IMR-90 (cell line): Measurements from ENCODE around the gene SLF1. TPM values are rescaled to one million over a fixed set of nuclear protein-coding genes. Genes with fewer than 3 reads are reported as not detected.

Experiments
- ATAC-seq: fragments of 200-7000 bp; cut with Tn5 transposase; 2 replicates; pipeline ENCODE4 v1.9.1; 2020; ENCODE audit warnings: low read depth, mild to moderate bottlenecking, moderate library complexity
- BruUV-seq: library from RNA; stranded (reverse); fragments of 400-500 nt; replicated peaks from 2 replicates; lab custom pipeline; 2021; lab: Mats Ljungman, UMichigan
- CTCF ChIA-PET: fragments of 300-600 bp; formaldehyde crosslinking; extraction: SDS; loops from one replicate; lab custom pipeline; 2021; ENCODE audit warnings: antibody characterized with exemption; lab: Yijun Ruan, JAX
- POLR2A ChIA-PET: fragments of 300-600 bp; sonication (Branson Sonifier 250); formaldehyde crosslinking; loops from one replicate; lab custom pipeline; 2022; ENCODE audit warnings: antibody characterized with exemption; ENCODE audit not compliant: unreplicated experiment; lab: Charles Lee
- DNase-seq: peaks from one replicate; pipeline ENCODE4 v3.0.0; 2013
- H2AFZ ChIP-seq: replicated peaks from 2 replicates; pipeline ENCODE3; 2013; ENCODE audit warnings: low read length, mild to moderate bottlenecking; ENCODE audit not compliant: poor library complexity
- H2AK5ac ChIP-seq: 2 replicates; pipeline ENCODE4 v1.6.1; 2013; ENCODE audit warnings: low read depth, low read length, inconsistent platforms
- H2AK9ac ChIP-seq: replicated peaks from 2 replicates; pipeline ENCODE3; 2013; ENCODE audit warnings: mild to moderate bottlenecking, low read depth, low read length, moderate library complexity; ENCODE audit not compliant: poor library complexity
- H2BK120ac ChIP-seq: 2 replicates; pipeline ENCODE4 v1.6.1; 2013; ENCODE audit warnings: low read depth, low read length, inconsistent platforms
- H2BK15ac ChIP-seq: 3 replicates; pipeline ENCODE4 v1.6.1; 2013; ENCODE audit warnings: low read depth, low read length, inconsistent platforms
- H2BK20ac ChIP-seq: 2 replicates; pipeline ENCODE4 v1.6.1; 2013; ENCODE audit warnings: low read depth, mild to moderate bottlenecking, inconsistent platforms, low read length, moderate library complexity
- H2BK5ac ChIP-seq: 2 replicates; pipeline ENCODE4 v1.6.1; 2013; ENCODE audit warnings: mild to moderate bottlenecking, low read depth, low read length, inconsistent platforms; ENCODE audit not compliant: poor library complexity, severe bottlenecking
- H3K14ac ChIP-seq: replicated peaks from 2 replicates; pipeline ENCODE4 v1.6.1; 2013; ENCODE audit warnings: low read depth, low read length, inconsistent platforms
- H3K18ac ChIP-seq: 2 replicates; pipeline ENCODE4 v1.6.1; 2013; ENCODE audit warnings: low read depth, low read length, control low read depth
- H3K23ac ChIP-seq: 2 replicates; pipeline ENCODE4 v1.6.1; 2013; ENCODE audit warnings: low read depth, low read length, inconsistent platforms
- H3K27ac ChIP-seq: 2 replicates; pipeline ENCODE4 v1.5.1; 2013; ENCODE audit warnings: mild to moderate bottlenecking, control low read depth, low read length; ENCODE audit not compliant: insufficient read depth
- H3K27me3 ChIP-seq: 2 replicates; pipeline ENCODE4 v1.6.1; 2013; ENCODE audit warnings: low read length; ENCODE audit not compliant: control insufficient read depth, insufficient read depth
- H3K36me3 ChIP-seq: 2 replicates; pipeline ENCODE4 v1.6.1; 2013; ENCODE audit warnings: low read length, mixed read lengths; ENCODE audit not compliant: control insufficient read depth, insufficient read depth
- H3K4ac ChIP-seq: 2 replicates; pipeline ENCODE4 v1.6.1; 2013; ENCODE audit warnings: low read depth, low read length, inconsistent platforms
- H3K4me1 ChIP-seq: 2 replicates; pipeline ENCODE4 v1.6.1; 2013; ENCODE audit warnings: low read length, mixed read lengths; ENCODE audit not compliant: control insufficient read depth, insufficient read depth
- H3K4me2 ChIP-seq: 2 replicates; pipeline ENCODE4 v1.6.1; 2013; ENCODE audit warnings: low read depth, mild to moderate bottlenecking, control low read depth, low read length, moderate library complexity
- H3K4me3 ChIP-seq: 2 replicates; pipeline ENCODE4 v1.5.1; 2013; ENCODE audit warnings: low read depth, mild to moderate bottlenecking, control low read depth, low read length, moderate library complexity; ENCODE audit not compliant: insufficient read depth
- H3K56ac ChIP-seq: 2 replicates; pipeline ENCODE4 v1.6.1; 2013; ENCODE audit warnings: low read length, inconsistent platforms; ENCODE audit not compliant: insufficient read depth; ENCODE audit errors: extremely low read depth
- H3K79me1 ChIP-seq, 2 experiments: 2 replicates each; pipeline ENCODE4 v1.6.1; 2013; ENCODE audit warnings: low read length in 2 of 2, inconsistent platforms in 1 of 2, low read depth in 1 of 2
- H3K9ac ChIP-seq: 2 replicates; pipeline ENCODE4 v1.6.1; 2013; ENCODE audit warnings: low read depth, low read length, control low read depth
- H3K9me1 ChIP-seq: 2 replicates; pipeline ENCODE4 v1.6.1; 2013; ENCODE audit warnings: low read length, inconsistent platforms; ENCODE audit not compliant: insufficient read depth
- H3K9me3 ChIP-seq: 2 replicates; pipeline ENCODE4 v1.6.1; 2013; ENCODE audit warnings: low read length; ENCODE audit not compliant: control insufficient read depth, insufficient read depth
- H4K20me1 ChIP-seq: 2 replicates; pipeline ENCODE4 v1.6.1; 2013; ENCODE audit warnings: low read length, inconsistent platforms; ENCODE audit not compliant: insufficient read depth
- H4K5ac ChIP-seq: 2 replicates; pipeline ENCODE4 v1.6.1; 2013; ENCODE audit warnings: mild to moderate bottlenecking, low read depth, low read length, control low read depth
- H4K8ac ChIP-seq, 2 experiments: 2 replicates each; pipeline ENCODE4 v1.6.1; 2013; ENCODE audit warnings: low read depth in 2 of 2, low read length in 2 of 2, control low read depth in 1 of 2, inconsistent platforms in 1 of 2
- H4K91ac ChIP-seq: 2 replicates; pipeline ENCODE4 v1.6.1; 2013; ENCODE audit warnings: low read depth, low read length, inconsistent platforms; ENCODE audit not compliant: insufficient read depth
- BHLHE40 ChIP-seq: fragments of 150-350 bp; IDR thresholded peaks from 2 replicates; pipeline ENCODE4 v1.6.1; 2016; ENCODE audit warnings: mild to moderate bottlenecking, low read depth, low read length
- CEBPB ChIP-seq: IDR thresholded peaks from 2 replicates; pipeline ENCODE4 v1.6.1; 2012; ENCODE audit warnings: low read depth, low read length, improper control_type of control experiment
- CHD1 ChIP-seq: IDR thresholded peaks from 2 replicates; pipeline ENCODE4 v1.6.1; 2012; ENCODE audit warnings: low read depth, low read length, improper control_type of control experiment
- FOS ChIP-seq: fragments of 150-350 bp; IDR thresholded peaks from 2 replicates; pipeline ENCODE4 v1.6.1; 2016; ENCODE audit warnings: low read depth, low read length
- MAFK ChIP-seq: IDR thresholded peaks from 2 replicates; pipeline ENCODE4 v1.6.1; 2012; ENCODE audit warnings: low read depth, low read length, improper control_type of control experiment
- MAZ ChIP-seq: IDR thresholded peaks from 2 replicates; pipeline ENCODE4 v1.6.1; 2012; ENCODE audit warnings: low read depth, mild to moderate bottlenecking, low read length, improper control_type of control experiment, moderate library complexity, borderline replicate concordance
- MXI1 ChIP-seq: IDR thresholded peaks from 2 replicates; pipeline ENCODE4 v1.6.1; 2012; ENCODE audit warnings: low read depth, mild to moderate bottlenecking, low read length, moderate library complexity, borderline replicate concordance
- NFE2L2 ChIP-seq: fragments of 150-350 bp; IDR thresholded peaks from 2 replicates; pipeline ENCODE4 v1.6.1; 2016; ENCODE audit warnings: low read depth, mild to moderate bottlenecking, low read length
- POLR2A ChIP-seq: IDR thresholded peaks from 2 replicates; pipeline ENCODE4 v1.6.1; 2012; ENCODE audit warnings: mild to moderate bottlenecking, low read depth, low read length
- RAD21 ChIP-seq: IDR thresholded peaks from 2 replicates; pipeline ENCODE4 v1.6.1; 2012; ENCODE audit warnings: low read length, improper control_type of control experiment
- RCOR1 ChIP-seq: IDR thresholded peaks from 2 replicates; pipeline ENCODE4 v1.6.1; 2012; ENCODE audit warnings: mild to moderate bottlenecking, low read length, improper control_type of control experiment; ENCODE audit not compliant: insufficient replicate concordance
- RFX5 ChIP-seq: IDR thresholded peaks from 2 replicates; pipeline ENCODE4 v1.8.0; 2012; ENCODE audit warnings: low read depth, mild to moderate bottlenecking, low read length, moderate library complexity
- SMC3 ChIP-seq: fragments of 150-350 bp; IDR thresholded peaks from 2 replicates; pipeline ENCODE4 v1.6.1; 2016; ENCODE audit warnings: low read depth, mild to moderate bottlenecking, antibody characterized with exemption, low read length, moderate library complexity
- WGBS, 2 experiments: methylation state at CpG; one replicate each; pipeline versions ENCODE4 v1.1.5 to v1.1.7; 2013; ENCODE audit warnings: missing lambda C conversion rate in 2 of 2; ENCODE audit not compliant: insufficient read length in 1 of 2; ENCODE audit errors: extremely low coverage in 2 of 2; 5-methylcytosine and 5-hydroxymethylcytosine counted together
- dilution Hi-C: fragments of 300-500 bp; cut with HindIII; formaldehyde crosslinking; loops from one replicate; pipeline ENCODE4 v1.14.3; 2018; ENCODE audit warnings: low sequenced_read_pairs; ENCODE audit not compliant: unreplicated experiment
- in situ Hi-C: fragments of 300-500 bp; cut with MboI; formaldehyde crosslinking; loops from 3 replicates; pipeline ENCODE4 v1.14.3; 2019; ENCODE audit warnings: low sequenced_read_pairs, inconsistent platforms, mixed read lengths
- intact Hi-C: fragments of 100-400 bp; cut with micrococcal nuclease; formaldehyde crosslinking; loops from 2 replicates; pipeline ENCODE4 v1.10.0; 2022
- polyA plus RNA-seq, 3 experiments: library from polyadenylated mRNA; depleted of rRNA; stranded (reverse); fragments of >200 nt; gene quantifications; 2 replicates each; pipeline ENCODE4 v1.2.3, GENCODE V29; 2012; ENCODE audit warnings: low replicate concordance in 1 of 3
- total RNA-seq: library from RNA; depleted of rRNA; stranded (reverse); fragments of >200 nt; gene quantifications from 2 replicates; pipeline ENCODE4 v1.2.3, GENCODE V29; 2012
- TF ChIP-seq, protein P1 (sequence below): fragments of 150-350 bp; IDR thresholded peaks from 2 replicates; pipeline ENCODE4 v1.6.1; 2016; ENCODE audit warnings: low read depth, mild to moderate bottlenecking, low read length, moderate library complexity, borderline replicate concordance
- TF ChIP-seq, protein P2 (sequence below): fragments of 150-350 bp; IDR thresholded peaks from 2 replicates; pipeline ENCODE4 v1.6.1; 2017; ENCODE audit warnings: mild to moderate bottlenecking, antibody characterized with exemption, low read length, low read depth
- TF ChIP-seq, protein P3 (sequence below): conservative IDR thresholded peaks from 2 replicates; pipeline ENCODE4 v1.5.1; 2012; ENCODE audit warnings: mild to moderate bottlenecking, low read depth, low read length, improper control_type of control experiment

SLF1 gene
- total and polyA plus RNA-seq, 2 of the 4 experiments (the other 2 are of a cell fraction) = 1.9 to 3.4 TPM

DNA sequence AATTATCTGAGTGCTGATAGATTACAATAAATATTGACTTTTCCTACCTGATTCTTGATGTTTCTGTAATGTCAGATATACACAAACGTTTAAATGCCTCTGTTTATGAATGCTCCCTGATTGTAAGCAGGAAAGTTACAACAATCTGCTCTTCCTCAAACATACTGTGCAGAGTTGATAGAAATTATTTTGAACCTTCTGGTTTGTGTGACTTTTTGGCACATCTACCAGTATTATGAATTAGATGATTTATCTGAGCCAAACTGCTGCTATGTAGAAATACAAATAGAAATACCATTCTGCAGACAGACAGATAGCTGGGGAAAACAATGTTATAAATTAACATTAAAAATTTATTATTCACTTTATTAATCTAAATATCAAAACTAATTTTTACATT is 113.0 kb downstream of the SLF1 start:
- no peak overlapping the region for H4K5ac ChIP-seq
- no peak overlapping the region for H3K27ac ChIP-seq
- H4K91ac ChIP-seq = no peak overlapping the region
- H3K14ac ChIP-seq = no peak overlapping the region
- H2BK20ac ChIP-seq = no peak overlapping the region
- TF ChIP-seq, protein P1, sequence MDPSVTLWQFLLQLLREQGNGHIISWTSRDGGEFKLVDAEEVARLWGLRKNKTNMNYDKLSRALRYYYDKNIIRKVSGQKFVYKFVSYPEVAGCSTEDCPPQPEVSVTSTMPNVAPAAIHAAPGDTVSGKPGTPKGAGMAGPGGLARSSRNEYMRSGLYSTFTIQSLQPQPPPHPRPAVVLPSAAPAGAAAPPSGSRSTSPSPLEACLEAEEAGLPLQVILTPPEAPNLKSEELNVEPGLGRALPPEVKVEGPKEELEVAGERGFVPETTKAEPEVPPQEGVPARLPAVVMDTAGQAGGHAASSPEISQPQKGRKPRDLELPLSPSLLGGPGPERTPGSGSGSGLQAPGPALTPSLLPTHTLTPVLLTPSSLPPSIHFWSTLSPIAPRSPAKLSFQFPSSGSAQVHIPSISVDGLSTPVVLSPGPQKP = no peak
- TF ChIP-seq RFX5 (no peak), RAD21 (no peak), MXI1 (no peak), MAZ (no peak), CHD1 (no peak), FOS (no peak), SMC3 (no peak), POLR2A (no peak), NFE2L2 (no peak), CEBPB (no peak), MAFK (no peak), BHLHE40 (no peak), RCOR1 (no peak)
- TF ChIP-seq, protein P2, sequence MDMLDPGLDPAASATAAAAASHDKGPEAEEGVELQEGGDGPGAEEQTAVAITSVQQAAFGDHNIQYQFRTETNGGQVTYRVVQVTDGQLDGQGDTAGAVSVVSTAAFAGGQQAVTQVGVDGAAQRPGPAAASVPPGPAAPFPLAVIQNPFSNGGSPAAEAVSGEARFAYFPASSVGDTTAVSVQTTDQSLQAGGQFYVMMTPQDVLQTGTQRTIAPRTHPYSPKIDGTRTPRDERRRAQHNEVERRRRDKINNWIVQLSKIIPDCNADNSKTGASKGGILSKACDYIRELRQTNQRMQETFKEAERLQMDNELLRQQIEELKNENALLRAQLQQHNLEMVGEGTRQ = no peak
- TF ChIP-seq, protein P3, sequence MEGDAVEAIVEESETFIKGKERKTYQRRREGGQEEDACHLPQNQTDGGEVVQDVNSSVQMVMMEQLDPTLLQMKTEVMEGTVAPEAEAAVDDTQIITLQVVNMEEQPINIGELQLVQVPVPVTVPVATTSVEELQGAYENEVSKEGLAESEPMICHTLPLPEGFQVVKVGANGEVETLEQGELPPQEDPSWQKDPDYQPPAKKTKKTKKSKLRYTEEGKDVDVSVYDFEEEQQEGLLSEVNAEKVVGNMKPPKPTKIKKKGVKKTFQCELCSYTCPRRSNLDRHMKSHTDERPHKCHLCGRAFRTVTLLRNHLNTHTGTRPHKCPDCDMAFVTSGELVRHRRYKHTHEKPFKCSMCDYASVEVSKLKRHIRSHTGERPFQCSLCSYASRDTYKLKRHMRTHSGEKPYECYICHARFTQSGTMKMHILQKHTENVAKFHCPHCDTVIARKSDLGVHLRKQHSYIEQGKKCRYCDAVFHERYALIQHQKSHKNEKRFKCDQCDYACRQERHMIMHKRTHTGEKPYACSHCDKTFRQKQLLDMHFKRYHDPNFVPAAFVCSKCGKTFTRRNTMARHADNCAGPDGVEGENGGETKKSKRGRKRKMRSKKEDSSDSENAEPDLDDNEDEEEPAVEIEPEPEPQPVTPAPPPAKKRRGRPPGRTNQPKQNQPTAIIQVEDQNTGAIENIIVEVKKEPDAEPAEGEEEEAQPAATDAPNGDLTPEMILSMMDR = no peak
- H2AK9ac ChIP-seq = no peak overlapping the region
- H2AFZ ChIP-seq = no peak overlapping the region
- ChIA-PET CTCF (interaction anchor here (0.7 kb wide), 1 partner anchor 1760 kb away, joined by 3 read pairs; no protein-coding TSS in a partner anchor), POLR2A (no interaction called here)
- no peak overlapping the region for H3K9ac ChIP-seq
- H3K4ac ChIP-seq = no peak overlapping the region
- no CpG with 5 or more reads among the region's 1 CpG for WGBS, 2 experiments
- dilution Hi-C loops (no loop called here), intact Hi-C loops (no loop called here), in situ Hi-C loops (no loop called here)
- no peak overlapping the region for H4K8ac ChIP-seq
- H2BK15ac ChIP-seq = no peak overlapping the region
- H2BK5ac ChIP-seq = no peak overlapping the region
- H3K27me3 ChIP-seq = no peaks in the 10 kb centered on the region
- H3K23ac ChIP-seq = no peak overlapping the region
- H3K4me1 ChIP-seq = no peaks in the 10 kb centered on the region
- no peaks in the 10 kb centered on the region for H3K9me3 ChIP-seq
- no peak overlapping the region for H3K18ac ChIP-seq
- no peak overlapping the region for H2BK120ac ChIP-seq
- BruUV-seq = no TSS peak
- H3K79me1 ChIP-seq = no peaks in the 10 kb centered on the region
- H3K56ac ChIP-seq = no peak overlapping the region
- no peaks in the 10 kb centered on the region for H4K20me1 ChIP-seq
- no peak overlapping the region for H3K4me2 ChIP-seq
- H3K36me3 ChIP-seq = no peaks in the 10 kb centered on the region
- H2AK5ac ChIP-seq = no peak overlapping the region
- H3K9me1 ChIP-seq = no peaks in the 10 kb centered on the region
- ATAC-seq (no peak), DNase-seq (no peak)
- no peak overlapping the region for H3K4me3 ChIP-seq
